ENCODE measurements around the gene PDE6B. TPM values are rescaled to one million over a fixed set of nuclear protein-coding genes. Genes with fewer than 3 reads are reported as not detected.

Gene PDE6B
- polyA plus RNA-seq, 2 of the 4 experiments (the other 2 are of a cell fraction) = not detected

GRCh38 chr4:665751-666435 lies 40.5 kb downstream of the PDE6B start:
- CTCF ChIA-PET = no interaction called here
- no peak for FAIRE-seq
- 52% methylated on average over 3 of the region's 22 CpGs for WGBS (ENCODE audit: missing lambda C conversion rate)

DNA sequence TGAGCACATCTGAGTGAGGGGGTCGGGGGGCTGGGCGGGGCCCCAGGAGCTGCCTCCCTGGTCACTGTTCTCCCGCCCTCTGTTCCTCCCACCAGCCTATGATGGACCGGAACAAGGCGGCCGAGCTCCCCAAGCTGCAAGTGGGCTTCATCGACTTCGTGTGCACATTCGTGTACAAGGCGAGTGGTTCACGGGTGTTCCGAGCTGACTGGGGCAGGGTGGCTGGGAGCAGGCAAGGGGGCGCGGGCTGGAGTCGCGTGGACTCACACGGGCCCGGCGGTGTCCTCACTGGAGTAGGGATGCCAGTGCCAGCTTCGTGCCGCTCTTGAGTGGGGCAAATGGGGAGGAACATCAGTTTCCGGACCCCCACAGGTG lies 41.0 kb downstream of the PDE6B start:
- no peaks in the 10 kb centered on the region for H3K4me1 ChIP-seq
- DNase-seq (ENCODE audit: low read depth in 1 of 2, low spot score in 1 of 2) (no peak), ATAC-seq (peak in 1 of 2 experiments; percentile 10; a peak in 2 of 6 replicates), FAIRE-seq (no peak)
- H3K27ac ChIP-seq = no peak overlapping the region
- no peak for TF ChIP-seq FOSB (CRISPR knock-in tag; IDR thresholded peaks at IDR 0.05)
- TF ChIP-seq HOXB13 (CRISPR knock-in tag; IDR thresholded peaks at IDR 0.05; ENCODE audit: low read depth) = no peak
- TF ChIP-seq MAZ (IDR thresholded peaks at IDR 0.05; ENCODE audit: borderline replicate concordance, low read depth, low read length) = no peak
- no peak for TF ChIP-seq TFCP2L1 (CRISPR knock-in tag; IDR thresholded peaks at IDR 0.05)
- no peak for TF ChIP-seq CBX2 (IDR thresholded peaks at IDR 0.05; ENCODE audit: borderline replicate concordance, low read depth)
- TF ChIP-seq SMC3 (IDR thresholded peaks at IDR 0.05) = no peak
- no peak for TF ChIP-seq EHF (CRISPR knock-in tag; IDR thresholded peaks at IDR 0.05)
- no peak for TF ChIP-seq ZFP36 (IDR thresholded peaks at IDR 0.05; ENCODE audit: borderline replicate concordance, partially characterized antibody)
- TF ChIP-seq EP300 (IDR thresholded peaks at IDR 0.05) = no peak
- TF ChIP-seq MAFK (IDR thresholded peaks at IDR 0.05; ENCODE audit: partially characterized antibody) = no peak
- no peak for TF ChIP-seq KDM1A (IDR thresholded peaks at IDR 0.05; ENCODE audit: low read depth)
- TF ChIP-seq USF2 (IDR thresholded peaks at IDR 0.05) = no peak
- TF ChIP-seq POLR2A (IDR thresholded peaks at IDR 0.05; ENCODE audit: low read length) = no peak
- no peak for TF ChIP-seq ESRRA (IDR thresholded peaks at IDR 0.05; ENCODE audit: borderline replicate concordance, low read length)
- no peak for TF ChIP-seq TP53 (CRISPR knock-in tag; IDR thresholded peaks at IDR 0.05)
- no peak overlapping the region for H3K4me3 ChIP-seq
- ChIA-PET POLR2A (no interaction called here), CTCF (no interaction called here)
- 82% methylated on average over 6 of the region's 22 CpGs for WGBS (ENCODE audit: missing lambda C conversion rate)
- H3K4me2 ChIP-seq = no peak overlapping the region
- H3K9me3 ChIP-seq = no peaks in the 10 kb centered on the region

More at GRCh38 chr4:665751-666435, 40.5 kb downstream of the PDE6B start:
- Histone ChIP-seq H3K27ac (no peak overlapping the region), H3K4me1 (no peaks in the 10 kb centered on the region), H3K9me3 (no peaks in the 10 kb centered on the region), H3K4me2 (no peak overlapping the region), H3K4me3 (no peak overlapping the region)
- DNase-seq (ENCODE audit: low read depth in 1 of 2, low spot score in 1 of 2) (no peak), ATAC-seq (peak; percentile 53 to 54; a peak in 5 of 6 replicates)
- POLR2A ChIA-PET = no interaction called here
- TF ChIP-seq ZC3H11A (IDR thresholded peaks at IDR 0.05) (no peak), JUNB (IDR thresholded peaks at IDR 0.05) (no peak), ZSCAN20 (CRISPR knock-in tag; IDR thresholded peaks at IDR 0.05) (no peak), EHF (CRISPR knock-in tag; IDR thresholded peaks at IDR 0.05) (no peak), CHD2 (IDR thresholded peaks at IDR 0.05; ENCODE audit: low read length, partially characterized antibody) (no peak), RAD21 (conservative IDR thresholded peaks at IDR 0.05 in 1 of 2, IDR thresholded peaks at IDR 0.05 in 1 of 2) (no peak), E2F6 (IDR thresholded peaks at IDR 0.05; ENCODE audit: borderline replicate concordance, low read depth) (no peak), GATA3 (IDR thresholded peaks at IDR 0.05; ENCODE audit: borderline replicate concordance) (no peak), RARB (CRISPR knock-in tag; IDR thresholded peaks at IDR 0.05) (no peak), KDM1A (IDR thresholded peaks at IDR 0.05; ENCODE audit: low read depth) (no peak), ZFP36 (IDR thresholded peaks at IDR 0.05; ENCODE audit: borderline replicate concordance, partially characterized antibody) (no peak), HEYL (CRISPR knock-in tag; IDR thresholded peaks at IDR 0.05) (no peak)
- TF ChIP-seq, protein P1, sequence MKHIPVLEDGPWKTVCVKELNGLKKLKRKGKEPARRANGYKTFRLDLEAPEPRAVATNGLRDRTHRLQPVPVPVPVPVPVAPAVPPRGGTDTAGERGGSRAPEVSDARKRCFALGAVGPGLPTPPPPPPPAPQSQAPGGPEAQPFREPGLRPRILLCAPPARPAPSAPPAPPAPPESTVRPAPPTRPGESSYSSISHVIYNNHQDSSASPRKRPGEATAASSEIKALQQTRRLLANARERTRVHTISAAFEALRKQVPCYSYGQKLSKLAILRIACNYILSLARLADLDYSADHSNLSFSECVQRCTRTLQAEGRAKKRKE (CRISPR knock-in tag; IDR thresholded peaks at IDR 0.05; ENCODE audit: low read depth) = no peak
- TF ChIP-seq, protein P2, sequence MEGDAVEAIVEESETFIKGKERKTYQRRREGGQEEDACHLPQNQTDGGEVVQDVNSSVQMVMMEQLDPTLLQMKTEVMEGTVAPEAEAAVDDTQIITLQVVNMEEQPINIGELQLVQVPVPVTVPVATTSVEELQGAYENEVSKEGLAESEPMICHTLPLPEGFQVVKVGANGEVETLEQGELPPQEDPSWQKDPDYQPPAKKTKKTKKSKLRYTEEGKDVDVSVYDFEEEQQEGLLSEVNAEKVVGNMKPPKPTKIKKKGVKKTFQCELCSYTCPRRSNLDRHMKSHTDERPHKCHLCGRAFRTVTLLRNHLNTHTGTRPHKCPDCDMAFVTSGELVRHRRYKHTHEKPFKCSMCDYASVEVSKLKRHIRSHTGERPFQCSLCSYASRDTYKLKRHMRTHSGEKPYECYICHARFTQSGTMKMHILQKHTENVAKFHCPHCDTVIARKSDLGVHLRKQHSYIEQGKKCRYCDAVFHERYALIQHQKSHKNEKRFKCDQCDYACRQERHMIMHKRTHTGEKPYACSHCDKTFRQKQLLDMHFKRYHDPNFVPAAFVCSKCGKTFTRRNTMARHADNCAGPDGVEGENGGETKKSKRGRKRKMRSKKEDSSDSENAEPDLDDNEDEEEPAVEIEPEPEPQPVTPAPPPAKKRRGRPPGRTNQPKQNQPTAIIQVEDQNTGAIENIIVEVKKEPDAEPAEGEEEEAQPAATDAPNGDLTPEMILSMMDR (IDR thresholded peaks at IDR 0.05) = no peak
